GM19240 (cell line): ENCODE measurements around the gene GON7.
"Not testable (repeated sequence)": the region's sequence is repeated elsewhere in the genome, so short reads cannot be mapped to it uniquely, and the experiment has no call there.

ENCODE experiments used
- DNase-seq: peaks from one replicate; pipeline ENCODE4 v3.0.0; 2011; ENCODE audit warnings: low spot score; ENCODE audit not compliant: insufficient read length

The GON7 gene, protein sequence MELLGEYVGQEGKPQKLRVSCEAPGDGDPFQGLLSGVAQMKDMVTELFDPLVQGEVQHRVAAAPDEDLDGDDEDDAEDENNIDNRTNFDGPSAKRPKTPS

GRCh38 chr14:93206793-93207467, at the start of gene GON7, which contains the start of gene UBR7:
Gene GON7 (minus strand): TSS chr14:93207065. CDS start chr14:93207037, 28 bp downstream.
Gene UBR7 (plus strand): TSS chr14:93207256. CDS start chr14:93207292, 36 bp downstream.
- DNase-seq = peak; percentile 70

DNA sequence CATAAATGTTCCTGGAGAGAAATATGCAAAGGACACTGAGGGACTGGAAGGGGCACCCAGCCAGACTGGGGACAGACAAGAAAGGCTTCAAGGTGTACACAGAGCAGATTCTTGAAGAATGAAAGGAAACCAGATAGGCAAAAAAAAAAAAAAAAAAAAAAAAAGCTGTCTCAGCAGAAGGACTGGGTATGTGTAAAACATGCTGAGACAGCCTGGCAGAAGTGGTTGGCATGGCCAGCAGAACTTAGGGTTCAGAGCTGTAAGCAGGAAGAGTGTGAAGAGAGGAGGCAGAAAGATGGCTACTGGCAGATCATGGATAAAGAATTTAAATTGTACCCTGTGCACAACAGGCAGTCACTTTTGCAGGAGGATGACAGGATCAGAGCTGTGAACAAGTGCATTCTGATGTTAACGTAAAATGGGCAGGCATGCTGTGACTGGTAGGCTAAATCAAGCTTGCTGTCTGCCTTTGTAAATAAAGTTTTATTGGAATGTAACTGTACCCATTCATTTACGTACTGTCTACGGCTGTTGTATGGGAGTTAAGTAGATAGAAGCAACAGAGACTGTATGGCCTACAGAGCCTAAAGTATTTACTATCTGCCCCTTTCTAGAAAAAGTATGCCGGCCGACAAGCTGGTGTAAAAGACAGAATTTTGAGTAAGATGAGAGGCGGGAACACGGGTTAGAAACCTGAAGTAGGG, 42.4 kb upstream of the GON7 start:
- no peak for DNase-seq

- DNase-seq = no peak
Observed at GRCh38 chr14:93246534-93246933, 39.7 kb upstream of the GON7 start.

DNA sequence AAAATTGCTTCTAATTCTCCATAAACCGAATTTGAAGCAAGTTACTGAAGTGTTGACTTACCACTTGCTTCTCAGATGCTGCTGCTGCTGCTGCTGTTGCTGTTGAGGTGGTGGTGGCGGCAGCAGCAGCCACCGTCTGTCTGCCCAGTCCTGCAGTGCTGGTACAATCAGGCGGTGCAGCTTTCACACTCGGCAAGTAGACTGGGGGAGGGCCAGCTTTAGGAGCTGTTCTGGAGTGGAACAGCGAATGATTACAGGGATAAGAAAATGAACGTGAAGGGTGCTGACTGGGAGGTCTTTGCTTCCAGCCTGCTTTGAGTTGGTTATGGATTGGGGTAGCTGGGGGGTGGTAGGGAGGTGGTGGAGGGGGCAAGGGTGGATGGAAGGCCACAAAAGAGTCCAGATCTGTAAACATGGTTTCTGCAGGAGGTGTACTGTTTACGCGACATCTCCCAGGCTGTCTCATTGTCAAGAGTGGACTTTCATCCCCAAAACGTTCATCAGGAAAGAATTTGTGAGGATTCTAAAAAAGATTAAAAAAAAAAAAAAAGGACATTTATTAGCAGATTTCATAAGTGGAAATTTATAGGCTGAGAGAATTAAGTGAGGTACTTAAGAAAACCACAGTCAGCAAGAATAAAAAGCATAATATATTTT, 39.0 kb upstream of the GON7 start:
- DNase-seq = no peak

- no peak for DNase-seq
Observed at GRCh38 chr14:93240678-93241000, 33.8 kb upstream of the GON7 start.

DNA sequence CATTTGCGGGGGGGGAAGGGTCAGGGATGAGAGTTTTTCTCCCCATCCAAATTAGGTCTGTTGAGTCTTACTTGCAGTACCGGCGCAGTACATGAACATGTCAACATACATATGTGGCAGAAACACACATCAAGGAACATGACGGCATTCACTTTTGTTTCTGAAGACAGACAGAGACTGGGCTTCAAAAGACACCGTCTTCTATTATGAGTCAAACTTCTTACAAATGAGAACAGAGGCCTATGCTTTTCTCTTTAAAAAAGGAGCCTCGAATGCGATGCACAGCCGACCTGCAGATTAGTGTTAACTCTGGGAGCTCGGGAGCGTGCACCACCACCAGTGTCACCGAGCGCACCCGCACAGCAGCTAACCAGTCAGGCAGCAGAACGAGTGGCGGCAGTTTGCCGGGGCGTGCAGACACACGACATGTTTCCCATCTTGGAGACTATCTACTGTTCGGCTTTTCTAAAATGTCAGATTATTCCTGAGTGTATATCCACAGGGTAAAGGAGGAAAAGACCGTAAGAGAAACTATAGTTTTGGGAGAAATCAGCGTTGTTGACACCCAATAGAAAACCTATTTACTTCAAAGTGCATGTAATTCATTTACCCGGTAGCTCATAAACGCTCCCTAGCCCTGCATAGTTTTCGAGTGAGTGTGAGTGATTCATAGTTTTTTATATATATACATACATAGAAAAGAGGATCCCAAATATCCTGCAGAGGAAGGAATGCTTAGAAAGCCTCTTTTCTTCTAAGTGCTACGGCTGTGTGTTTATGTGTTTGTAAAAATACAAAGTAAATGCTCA, 33.2 kb upstream of the GON7 start:
- DNase-seq = no peak

DNA sequence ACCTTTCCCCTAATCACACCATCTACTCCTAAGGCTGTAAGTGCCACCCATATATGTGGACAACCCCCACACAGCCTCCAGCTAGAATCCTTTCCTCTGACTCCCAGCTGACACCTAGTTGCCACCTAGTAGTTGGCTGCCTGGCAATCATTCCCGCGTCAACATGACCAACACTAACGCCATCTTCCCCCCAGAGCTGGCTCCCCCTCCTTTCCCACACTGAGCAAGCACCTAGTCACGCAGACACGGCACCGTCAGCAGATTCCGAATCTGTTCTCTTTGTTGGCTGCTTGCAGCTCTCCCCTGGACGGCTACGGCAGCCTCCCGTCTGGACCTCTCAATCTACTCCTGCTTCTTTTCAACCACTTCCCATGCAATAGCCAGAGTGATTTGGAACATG, 27.9 kb upstream of the GON7 start:
- no peak for DNase-seq

DNA sequence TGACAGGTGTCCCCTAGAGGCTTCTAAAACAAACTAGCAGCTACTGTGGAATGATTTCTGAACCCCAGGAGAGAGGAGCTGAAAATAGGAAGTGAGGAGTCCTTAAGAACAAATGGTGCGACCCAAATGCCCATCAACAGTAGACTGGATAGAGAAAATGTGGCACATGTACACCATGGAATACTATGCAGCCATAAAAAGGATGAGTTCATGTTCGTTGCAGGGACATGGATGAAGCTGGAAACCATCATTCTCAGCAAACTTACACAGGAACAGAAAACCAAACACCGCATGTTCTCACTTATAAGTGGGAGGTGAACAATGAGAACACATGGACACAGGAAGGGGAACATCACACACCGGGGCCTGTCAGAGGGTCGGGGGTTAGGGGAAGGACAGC, 26.2 kb upstream of the GON7 start:
- not testable (repeated sequence) for DNase-seq

GRCh38 chr14:93232159-93232558, 25.3 kb upstream of the GON7 start:
- no peak for DNase-seq

DNA sequence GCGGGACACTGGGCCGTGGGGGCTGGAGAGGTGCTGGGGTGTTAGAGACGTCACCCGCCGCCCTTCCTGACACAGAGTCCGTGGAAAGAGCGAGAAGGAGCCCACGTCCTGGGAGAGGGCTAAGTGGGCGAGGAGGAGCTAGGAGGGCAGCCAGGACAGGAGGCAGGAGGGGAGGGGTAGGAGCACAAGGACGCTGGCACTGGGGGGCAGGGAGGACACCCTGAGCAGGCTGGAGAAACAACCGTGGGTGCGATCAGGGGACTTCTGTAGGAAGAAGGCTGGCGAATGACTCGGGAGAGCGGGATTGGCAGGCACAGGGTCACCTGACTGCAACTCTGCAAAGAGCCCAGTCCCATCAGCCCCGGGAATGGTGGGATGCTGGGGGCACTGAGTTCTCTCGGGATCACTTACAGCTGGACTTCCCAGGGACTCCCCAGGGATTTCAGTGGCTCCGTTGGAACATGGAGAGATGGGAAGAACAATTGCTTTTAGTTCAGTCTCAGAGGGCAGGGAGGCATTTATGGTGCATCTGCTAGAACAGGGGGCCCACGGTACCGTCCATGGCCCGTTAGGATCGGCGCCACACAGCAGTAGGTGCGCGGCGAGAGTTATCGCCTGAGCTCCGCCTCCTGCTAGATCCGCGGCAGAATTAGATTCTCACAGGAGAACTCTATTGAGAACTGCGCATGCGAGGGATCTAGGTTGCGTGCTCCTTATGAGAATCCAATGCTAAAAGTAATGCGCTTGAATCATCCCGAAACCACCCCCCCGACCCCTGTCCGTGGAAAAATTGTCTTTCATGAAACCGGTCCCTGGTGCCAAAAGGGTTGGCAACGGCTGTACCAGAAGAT, 24.5 kb upstream of the GON7 start:
- DNase-seq = no peak

- DNase-seq = no peak
Observed at GRCh38 chr14:93230539-93230938, 23.7 kb upstream of the GON7 start.

GRCh38 chr14:93228550-93228949, 21.7 kb upstream of the GON7 start:
- DNase-seq = no peak

DNA sequence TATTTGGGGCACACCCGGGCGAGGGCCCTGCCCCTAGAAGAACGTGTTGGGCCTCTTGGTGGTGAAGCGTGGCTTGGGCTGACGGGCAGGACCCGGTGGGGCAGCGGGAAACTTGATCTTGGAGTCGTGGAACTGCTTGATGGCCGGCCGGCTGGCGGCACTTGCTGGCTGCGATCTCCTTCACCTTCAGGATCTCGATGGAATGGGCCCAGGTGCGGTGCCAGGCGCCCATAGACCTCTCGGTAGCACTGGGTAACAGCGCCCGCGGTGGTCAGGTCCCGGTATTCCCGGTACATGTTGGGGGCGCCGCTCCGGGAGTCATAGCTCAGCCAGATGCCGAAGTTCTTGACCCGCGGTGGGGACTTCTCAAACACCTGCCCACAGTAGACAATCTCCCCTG, 16.7 kb upstream of the GON7 start:
- DNase-seq = no peak

DNA sequence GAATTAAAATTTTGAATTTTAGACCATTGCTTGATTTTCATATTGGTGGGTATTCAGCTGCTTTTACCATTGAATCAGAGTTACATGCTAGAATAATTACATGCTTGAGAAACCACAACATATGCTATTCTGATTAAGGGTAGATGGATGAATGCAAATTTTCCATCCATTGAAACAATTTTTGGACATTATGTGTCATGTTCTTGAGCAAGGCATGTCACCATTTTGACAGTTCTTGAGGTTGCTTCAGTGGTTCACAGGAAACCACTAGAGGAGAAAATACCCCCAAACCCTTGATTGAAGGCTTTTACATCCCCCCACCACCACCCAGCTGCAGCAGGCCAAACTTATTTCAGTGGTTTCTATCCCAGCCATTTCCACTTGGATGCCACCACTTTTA, 13.6 kb upstream of the GON7 start:
- DNase-seq = no peak

- DNase-seq = no peak
Observed at GRCh38 chr14:93219103-93219726, 12.3 kb upstream of the GON7 start.

DNA sequence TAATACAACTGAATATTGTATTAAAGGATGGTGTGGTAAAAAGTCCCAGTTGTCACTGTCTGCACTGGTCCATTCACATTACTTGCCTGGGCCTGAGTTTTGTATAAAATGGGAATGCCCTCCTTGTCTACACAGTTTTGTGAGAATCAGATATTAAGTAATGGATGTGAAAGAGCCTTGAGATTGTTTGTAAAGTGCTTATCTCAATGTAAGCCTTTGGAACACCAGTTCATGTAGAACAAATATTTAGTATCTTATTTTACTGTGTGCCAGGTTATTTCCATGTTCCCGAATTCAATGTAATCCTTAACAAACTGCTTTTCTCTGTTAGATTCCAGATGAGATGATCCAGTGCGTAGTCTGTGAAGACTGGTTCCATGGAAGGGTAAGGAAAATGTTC, 7.7 kb upstream of the GON7 start:
- no peak for DNase-seq

DNA sequence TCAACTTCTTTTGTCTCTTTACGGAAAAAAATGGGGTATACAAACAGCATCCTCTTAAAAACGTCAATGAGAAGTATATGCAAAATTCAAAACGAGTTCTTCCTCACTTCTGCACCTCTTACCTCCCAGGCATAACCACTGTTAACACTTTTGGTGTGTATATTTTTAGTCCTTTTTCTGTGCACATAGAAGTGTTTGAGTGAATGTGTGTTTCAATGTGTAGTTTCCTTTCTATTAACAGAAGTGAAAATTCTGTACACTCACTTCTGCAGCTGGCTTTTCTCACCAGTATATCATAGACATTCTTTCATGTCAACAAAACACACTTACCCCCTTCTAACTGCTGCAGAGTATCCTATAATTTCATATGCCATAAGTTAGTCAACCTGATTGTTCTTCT, 5.6 kb upstream of the GON7 start:
- DNase-seq = no peak

- no peak for DNase-seq
Observed at GRCh38 chr14:93207468-93208308, 823 bp upstream of the GON7 start.

- DNase-seq = no peak
Observed at GRCh38 chr14:93201155-93201704, 5.6 kb downstream of the GON7 start.
